IPS DF 4.7 (cell line): ENCODE results near the gene TRIM58.

Experiments used
- DNase-seq: peaks from one replicate; pipeline ENCODE4 v3.0.0-alpha.2; 2013; ENCODE audit warnings: low spot score; ENCODE audit errors: extremely low read depth

TRIM58 gene

DNA sequence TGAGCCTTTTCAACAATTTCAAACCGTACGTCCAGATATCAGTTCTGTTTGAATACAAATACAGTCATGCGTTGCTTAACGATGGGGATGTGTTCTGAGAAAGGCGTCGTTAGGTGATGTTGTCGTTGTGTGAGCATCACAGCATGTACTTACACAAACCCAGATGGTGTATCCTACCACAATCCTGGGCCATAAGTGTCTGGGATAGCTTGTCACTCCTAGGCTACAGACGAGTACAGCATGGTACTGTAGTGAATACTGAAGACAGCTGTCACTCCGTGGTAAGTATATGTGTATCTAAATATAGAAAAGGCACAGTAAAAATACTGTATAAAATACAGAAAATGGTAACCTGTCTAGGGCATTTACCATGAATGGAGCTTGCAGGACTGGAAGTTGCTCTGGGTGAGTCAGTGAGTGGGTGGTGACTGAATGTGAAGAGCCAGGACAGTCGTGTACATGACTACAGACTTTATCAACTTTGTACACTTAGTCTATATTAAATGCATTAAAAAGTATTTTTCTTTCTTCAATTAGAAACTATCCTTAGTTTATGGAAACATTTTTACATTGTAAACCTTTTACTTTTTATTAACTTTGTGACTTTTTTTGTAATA, 27.9 kb downstream of the TRIM58 start:
- DNase-seq, result no peak

DNA sequence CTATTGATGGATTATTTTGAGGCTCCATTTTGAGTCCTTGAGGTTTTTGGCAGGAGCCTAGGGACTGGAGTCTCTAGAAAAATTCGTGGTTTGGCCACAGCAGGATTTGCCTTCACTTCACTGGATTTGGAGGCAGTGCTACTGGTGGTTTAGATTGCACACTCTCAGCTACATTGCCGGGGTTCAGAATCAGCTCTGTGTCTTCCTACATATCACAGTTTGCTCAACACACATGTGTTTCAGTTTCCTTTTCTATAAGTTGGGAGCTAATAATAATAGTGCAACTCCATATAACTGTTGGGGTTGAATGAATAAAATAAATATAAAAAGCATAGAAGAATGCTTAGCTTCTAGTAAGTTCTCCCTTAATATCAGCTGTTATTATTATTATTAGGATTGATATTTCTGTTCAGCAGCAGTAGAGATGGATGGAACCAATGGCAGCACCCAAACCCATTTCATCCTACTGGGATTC, 38.2 kb downstream of the TRIM58 start, which contains the start of gene OR2W3:
OR2W3 (plus strand) TSS at position 425 of the 475 bp plus-strand sequence; CDS start at position 425, 0 bp downstream.
- no peak for DNase-seq

GRCh38 chr1:247895976-247896375, 39.0 kb downstream of the TRIM58 start:
- no peak for DNase-seq

DNA sequence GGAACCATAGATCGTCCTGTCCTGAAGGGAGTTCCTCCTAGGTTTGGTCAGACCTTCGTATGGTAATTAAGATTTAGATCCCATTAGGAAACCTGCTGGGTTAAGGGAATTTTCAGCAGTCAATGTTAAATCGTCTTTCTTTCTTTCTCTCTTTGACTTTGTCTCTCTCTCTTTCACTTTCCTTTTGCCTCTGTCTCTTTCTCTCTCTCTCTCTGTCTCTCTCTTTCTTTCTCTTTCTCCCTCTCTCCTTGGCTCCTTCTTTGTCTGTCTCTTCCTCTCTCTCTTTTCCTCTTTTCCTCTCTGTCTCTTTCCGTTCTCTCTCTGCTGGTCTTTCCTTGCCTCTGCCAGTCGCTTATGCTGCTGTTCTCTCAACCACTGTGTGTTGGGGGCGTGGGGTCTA, 47.1 kb downstream of the TRIM58 start:
- DNase-seq, result no peak

- no peak for DNase-seq
These were observed 48.2 kb downstream of the TRIM58 start for GRCh38 chr1:247905181-247905580.

GRCh38 chr1:247905910-247906503, 49.0 kb downstream of the TRIM58 start:
- DNase-seq, result no peak

- DNase-seq, result peak; percentile 30
These were observed 49.6 kb downstream of the TRIM58 start for GRCh38 chr1:247906504-247907047.

- no peak for DNase-seq
These were observed 51.8 kb downstream of the TRIM58 start for GRCh38 chr1:247908766-247909165.

DNA sequence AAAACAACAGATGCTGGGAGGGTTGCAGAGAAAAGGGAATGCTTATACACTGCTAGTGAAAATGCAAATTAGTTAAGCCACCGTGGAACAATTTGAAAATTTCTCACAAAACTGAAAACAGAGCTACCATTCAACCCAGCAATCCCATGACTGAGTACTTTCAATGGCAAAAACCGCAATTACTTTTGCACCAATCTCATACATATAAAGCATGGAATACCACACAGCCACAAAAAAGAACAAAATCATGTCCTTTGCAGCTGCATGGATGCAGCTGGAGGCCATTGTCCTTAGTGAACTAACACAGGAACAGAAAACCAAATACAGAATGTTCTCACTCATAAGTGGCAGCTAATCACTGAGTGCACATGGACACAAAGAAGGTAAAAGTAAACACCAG, 56.8 kb downstream of the TRIM58 start:
- no peak for DNase-seq

DNA sequence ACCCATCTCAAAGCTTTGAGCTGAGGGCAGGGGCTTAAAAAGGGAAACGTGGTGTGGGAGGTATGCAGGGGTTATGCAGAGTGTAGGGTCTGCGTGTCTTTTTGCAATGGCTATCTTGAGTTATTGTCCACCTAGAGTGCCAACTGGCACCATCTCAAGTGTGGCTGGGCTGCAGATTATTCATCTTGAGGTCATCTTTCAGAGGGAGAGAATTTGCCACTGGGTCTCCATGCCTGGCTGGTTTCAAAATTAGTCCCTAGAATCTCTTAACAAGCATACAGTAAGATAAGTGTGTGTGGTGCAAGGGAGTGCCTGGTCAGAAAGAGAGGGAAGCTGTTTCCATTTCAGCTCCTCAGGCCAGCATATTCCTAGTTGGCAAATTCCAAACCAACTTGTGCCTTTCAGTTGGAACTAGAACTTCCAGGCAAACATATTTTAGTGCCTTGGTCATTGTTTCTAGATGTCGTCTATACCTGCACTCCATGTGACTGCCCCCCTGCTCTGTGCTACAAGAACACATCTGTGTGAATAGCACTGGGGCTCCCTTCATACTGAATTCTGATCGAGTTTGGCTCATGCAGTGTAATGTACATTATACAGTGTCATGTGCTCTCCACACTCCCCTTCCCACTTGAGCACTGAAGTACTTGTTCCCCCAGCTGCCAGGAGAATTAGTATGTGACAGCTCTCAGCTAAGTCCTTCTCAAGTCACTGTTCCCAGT, 58.1 kb downstream of the TRIM58 start:
- no peak for DNase-seq

GRCh38 chr1:247919952-247920351, 63.0 kb downstream of the TRIM58 start, which contains the start of gene OR2T8:
Gene OR2T8, plus strand, starts transcription at chr1:247920252. Its CDS starts 766 bp downstream, at chr1:247921018.
- no peak for DNase-seq

DNA sequence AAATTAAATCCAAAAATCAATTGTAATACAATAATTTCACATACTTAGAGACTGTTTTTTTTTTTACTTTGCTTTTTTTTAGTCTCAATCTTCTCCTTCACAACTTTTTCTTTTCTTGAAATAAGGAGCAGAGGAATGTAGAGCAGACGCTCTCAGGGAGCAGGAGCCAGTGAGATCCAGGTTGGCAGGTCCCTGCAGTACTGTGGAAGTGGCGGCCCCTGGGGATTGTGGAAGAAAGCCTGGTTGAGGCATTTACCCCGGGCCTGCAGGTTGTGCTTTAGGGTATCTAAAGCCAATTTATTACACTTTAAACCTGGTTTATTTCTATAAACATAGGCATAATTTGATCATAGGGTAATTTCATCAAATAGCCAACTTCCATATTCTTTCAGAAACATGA, 67.0 kb downstream of the TRIM58 start:
- DNase-seq, result no peak

DNA sequence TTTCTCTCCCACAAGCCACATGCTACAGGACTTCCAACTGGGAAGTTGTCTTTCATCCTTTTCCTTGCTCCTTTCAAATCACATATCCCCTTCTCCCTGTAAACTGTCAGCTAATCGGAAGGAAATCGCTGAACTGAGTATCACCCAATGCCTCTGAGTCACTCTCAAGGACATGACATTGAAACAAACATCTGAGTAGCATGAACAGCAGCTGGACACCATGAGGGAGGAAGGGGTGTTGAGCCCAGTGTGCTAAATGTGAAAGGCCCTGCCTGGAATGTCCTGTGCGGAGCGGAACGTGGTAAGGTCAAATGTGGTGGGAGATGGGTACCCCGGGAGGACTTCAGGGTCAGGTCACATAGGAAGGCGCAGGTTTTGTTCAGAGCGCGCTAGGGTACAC, 67.9 kb downstream of the TRIM58 start, which contains the start of gene OR2AJ1:
OR2AJ1 (plus strand) TSS at position 22 of the 400 bp plus-strand sequence. CDS start 8,880 bp downstream, outside the sequence.
- no peak for DNase-seq
